ENCODE measurements around the gene LGR5. TPM values are rescaled to one million over a fixed set of nuclear protein-coding genes. Genes with fewer than 3 reads are reported as not detected.

LGR5 gene
- total and polyA plus RNA-seq, 2 of the 4 experiments (the other 2 are of a cell fraction) = not detected

DNA sequence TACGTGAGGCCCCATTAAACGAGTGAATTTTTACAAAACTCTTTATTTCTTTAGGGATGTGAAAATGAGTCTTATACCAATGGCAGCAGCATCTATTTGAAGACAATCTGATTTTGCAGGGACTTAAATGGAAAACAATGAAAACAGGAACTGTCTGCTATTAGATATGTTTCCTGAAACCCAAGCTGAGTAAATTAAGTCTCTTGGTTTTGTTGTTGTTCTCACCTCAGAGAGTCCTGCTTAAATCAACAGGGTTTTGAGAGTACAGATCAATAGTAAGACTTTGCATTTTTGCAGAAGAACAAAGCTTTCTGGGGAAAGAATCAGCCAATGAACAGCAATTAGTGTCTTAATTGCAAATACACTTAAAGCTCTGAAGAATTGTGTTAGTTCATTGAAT is 39.1 kb upstream of the LGR5 start:
- ChIA-PET CTCF (interaction anchor here (4.1 kb wide), 1 partner anchor 8 kb away, joined by 18 read pairs; no protein-coding TSS in a partner anchor), POLR2A (ENCODE audit: unreplicated experiment) (no interaction called here)
- Histone ChIP-seq H3K14ac (replicated peaks; ENCODE audit: low read depth, low read length) (no peak overlapping the region), H3K9me1 (ENCODE audit: insufficient read depth, low read length) (no peaks in the 10 kb centered on the region), H3K4ac (ENCODE audit: low read depth, low read length) (no peak overlapping the region), H3K9me3 (ENCODE audit: control insufficient read depth, insufficient read depth, low read length) (no peaks in the 10 kb centered on the region), H3K18ac (ENCODE audit: low read depth, low read length) (no peak overlapping the region), H4K8ac (ENCODE audit: low read depth in 2 of 2, low read length in 2 of 2) (no peak overlapping the region), H3K23ac (ENCODE audit: low read depth, low read length) (no peak overlapping the region), H3K9ac (ENCODE audit: low read depth, low read length) (no peak overlapping the region), H3K4me2 (ENCODE audit: low read depth, low read length) (no peak overlapping the region), H2BK120ac (ENCODE audit: low read depth, low read length) (no peak overlapping the region), H2AK5ac (ENCODE audit: low read depth, low read length) (no peak overlapping the region), H2BK15ac (ENCODE audit: low read depth, low read length) (no peak overlapping the region), H3K56ac (ENCODE audit: extremely low read depth, insufficient read depth, low read length) (no peak overlapping the region), H2AK9ac (replicated peaks; ENCODE audit: low read depth, low read length, poor library complexity) (no peak overlapping the region), H4K91ac (ENCODE audit: insufficient read depth, low read depth, low read length) (no peak overlapping the region), H4K5ac (ENCODE audit: low read depth, low read length) (no peak overlapping the region), H3K4me3 (ENCODE audit: insufficient read depth, low read depth, low read length) (no peak overlapping the region), H3K27ac (ENCODE audit: insufficient read depth, low read length) (no peak overlapping the region), H2AFZ (replicated peaks; ENCODE audit: low read length, poor library complexity) (no peak overlapping the region), H3K27me3 (ENCODE audit: control insufficient read depth, insufficient read depth, low read length) (0 out of 2 replicates have a peak, but pooled peaks cover 2% of the 10 kb centered on the region), H2BK20ac (ENCODE audit: low read depth, low read length) (no peak overlapping the region), H3K79me1 (ENCODE audit: low read depth in 1 of 2, low read length in 2 of 2) (no peaks in the 10 kb centered on the region), H4K20me1 (ENCODE audit: insufficient read depth, low read length) (no peaks in the 10 kb centered on the region), H3K36me3 (ENCODE audit: control insufficient read depth, insufficient read depth, low read length) (no peaks in the 10 kb centered on the region), H3K4me1 (ENCODE audit: control insufficient read depth, insufficient read depth, low read length) (no peaks in the 10 kb centered on the region), H2BK5ac (ENCODE audit: low read depth, low read length, poor library complexity, severe bottlenecking) (no peak overlapping the region)
- dilution Hi-C loops (cut with HindIII; ENCODE audit: low sequenced_read_pairs, unreplicated experiment) (loop anchor here (25.0 kb wide), 1 partner anchor 312 kb away; no protein-coding TSS in a partner anchor), in situ Hi-C loops (cut with MboI; ENCODE audit: low sequenced_read_pairs) (no loop called here), intact Hi-C loops (cut with micrococcal nuclease) (no loop called here)
- TF ChIP-seq SMC3 (IDR thresholded peaks at IDR 0.05; ENCODE audit: low read depth, low read length) (no peak), CHD1 (IDR thresholded peaks at IDR 0.05; ENCODE audit: low read depth, low read length) (no peak), ELK1 (IDR thresholded peaks at IDR 0.05; ENCODE audit: borderline replicate concordance, low read depth, low read length) (no peak), CTCF (conservative IDR thresholded peaks at IDR 0.05; ENCODE audit: low read depth, low read length) (no peak), CEBPB (IDR thresholded peaks at IDR 0.05; ENCODE audit: low read depth, low read length) (no peak), FOS (IDR thresholded peaks at IDR 0.05; ENCODE audit: low read depth, low read length) (no peak), BHLHE40 (IDR thresholded peaks at IDR 0.05; ENCODE audit: low read depth, low read length) (no peak), USF2 (IDR thresholded peaks at IDR 0.05; ENCODE audit: low read depth, low read length) (no peak), MXI1 (IDR thresholded peaks at IDR 0.05; ENCODE audit: borderline replicate concordance, low read depth, low read length) (no peak), MAZ (IDR thresholded peaks at IDR 0.05; ENCODE audit: borderline replicate concordance, low read depth, low read length) (no peak), NFE2L2 (IDR thresholded peaks at IDR 0.05; ENCODE audit: low read depth, low read length) (no peak), POLR2A (IDR thresholded peaks at IDR 0.05; ENCODE audit: low read depth, low read length) (no peak), RAD21 (IDR thresholded peaks at IDR 0.05; ENCODE audit: low read length) (no peak), MAFK (IDR thresholded peaks at IDR 0.05; ENCODE audit: low read depth, low read length) (no peak), RCOR1 (IDR thresholded peaks at IDR 0.05; ENCODE audit: insufficient replicate concordance, low read length) (no peak), RFX5 (IDR thresholded peaks at IDR 0.05; ENCODE audit: low read depth, low read length) (no peak)
- WGBS, 2 experiments (ENCODE audit: extremely low coverage in 2 of 2, insufficient read length in 1 of 2) = no CpG with 5 or more reads among the region's 2 CpGs
- ATAC-seq (ENCODE audit: low read depth) (no peak), DNase-seq (no peak)
- BruUV-seq (replicated peaks) = no TSS peak

Data from IMR-90 (cell line).